GM12801 (cell line): ENCODE results near the gene PFDN4.

ENCODE experiments used
- CTCF ChIP-seq: IDR thresholded peaks from one replicate; pipeline ENCODE4 v1.5.1; 2011; ENCODE audit warnings: control low read depth; ENCODE audit not compliant: insufficient read length; ENCODE audit errors: extremely low read depth

Gene PFDN4

GRCh38 chr20:54228841-54229240, 21.0 kb downstream of the PFDN4 start:
- no peak for TF ChIP-seq CTCF

- TF ChIP-seq CTCF: no peak
Observed at GRCh38 chr20:54229566-54230160, 21.8 kb downstream of the PFDN4 start.

GRCh38 chr20:54231036-54231435, 23.1 kb downstream of the PFDN4 start:
- TF ChIP-seq CTCF: no peak

- no peak for TF ChIP-seq CTCF
Observed at GRCh38 chr20:54234991-54235390, 27.1 kb downstream of the PFDN4 start.

GRCh38 chr20:54237116-54237943, 29.4 kb downstream of the PFDN4 start:
- TF ChIP-seq CTCF: no peak

GRCh38 chr20:54244113-54244512, 36.2 kb downstream of the PFDN4 start:
- no peak for TF ChIP-seq CTCF

- no peak for TF ChIP-seq CTCF
Observed at GRCh38 chr20:54250691-54251090, 42.8 kb downstream of the PFDN4 start.
